SK-N-DZ (cell line): ENCODE results near the gene AKR1B1.

Experiments used
- DNase-seq: peaks from one replicate; pipeline ENCODE4 v3.0.0-alpha.2; 2015; ENCODE audit warnings: low spot score

The AKR1B1 gene

GRCh38 chr7:134446446-134446845 lies 12.5 kb downstream of the AKR1B1 start:
- no peak for DNase-seq

- no peak for DNase-seq
These were observed 14.0 kb downstream of the AKR1B1 start for GRCh38 chr7:134444961-134445315.

GRCh38 chr7:134444198-134444960 lies 14.5 kb downstream of the AKR1B1 start:
- no peak for DNase-seq

- DNase-seq = no peak
These were observed 15.4 kb downstream of the AKR1B1 start for GRCh38 chr7:134443396-134444070.

- DNase-seq = no peak
These were observed 16.3 kb downstream of the AKR1B1 start for GRCh38 chr7:134442441-134443220.

- DNase-seq = no peak
These were observed 17.6 kb downstream of the AKR1B1 start for GRCh38 chr7:134441264-134441663.

- no peak for DNase-seq
These were observed 18.4 kb downstream of the AKR1B1 start for GRCh38 chr7:134440476-134440875.

GRCh38 chr7:134440067-134440466 lies 18.8 kb downstream of the AKR1B1 start:
- no peak for DNase-seq

- DNase-seq = no peak
These were observed 20.0 kb downstream of the AKR1B1 start for GRCh38 chr7:134438946-134439345.

- DNase-seq = no peak
These were observed 23.6 kb downstream of the AKR1B1 start for GRCh38 chr7:134435161-134435920.

- DNase-seq = peak; percentile 8
These were observed 24.2 kb downstream of the AKR1B1 start for GRCh38 chr7:134434701-134435100.

GRCh38 chr7:134433430-134433829 lies 25.5 kb downstream of the AKR1B1 start:
- DNase-seq = no peak

- peak; percentile 97 for DNase-seq
These were observed 26.4 kb downstream of the AKR1B1 start for GRCh38 chr7:134432296-134433152.

GRCh38 chr7:134431815-134432214 lies 27.1 kb downstream of the AKR1B1 start:
- peak; percentile 7 for DNase-seq

- no peak for DNase-seq
These were observed 29.4 kb downstream of the AKR1B1 start for GRCh38 chr7:134429481-134429880.

GRCh38 chr7:134428942-134429341 lies 30.0 kb downstream of the AKR1B1 start:
- DNase-seq = no peak

GRCh38 chr7:134427896-134428295 lies 31.0 kb downstream of the AKR1B1 start:
- DNase-seq = no peak

GRCh38 chr7:134425777-134426176 lies 33.1 kb downstream of the AKR1B1 start:
- DNase-seq = no peak

GRCh38 chr7:134422638-134423037 lies 36.3 kb downstream of the AKR1B1 start:
- DNase-seq = no peak

GRCh38 chr7:134422008-134422407 lies 36.9 kb downstream of the AKR1B1 start:
- DNase-seq = no peak
